ENCODE measurements around the gene ARHGAP42.
"Not testable (repeated sequence)": the region's sequence is repeated elsewhere in the genome, so short reads cannot be mapped to it uniquely, and the experiment has no call there.

Gene ARHGAP42

GRCh38 chr11:100965346-100965745, 278.3 kb downstream of the ARHGAP42 start:
- no peak for DNase-seq (ENCODE audit: low spot score)

GRCh38 chr11:100966366-100966765, 279.3 kb downstream of the ARHGAP42 start:
- DNase-seq (ENCODE audit: low spot score): no peak

DNA sequence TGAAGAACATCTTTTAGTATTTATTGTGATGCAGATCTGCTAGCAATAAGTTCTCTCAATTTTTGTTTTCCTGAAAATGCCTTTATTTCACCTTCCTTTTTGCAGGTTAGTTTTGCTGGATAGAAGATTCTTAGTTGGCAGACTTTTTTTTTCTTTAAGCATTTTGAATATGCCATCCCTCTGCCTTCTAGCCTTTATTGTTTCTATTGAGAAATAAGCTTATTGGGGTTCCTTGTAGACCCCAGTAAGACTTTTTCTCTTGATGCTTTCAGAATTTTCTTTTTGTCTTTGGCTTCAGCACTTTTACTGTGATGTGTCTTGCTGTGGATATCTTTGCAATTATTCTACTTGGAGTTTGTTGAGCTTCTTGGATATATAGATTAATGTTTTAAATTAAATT, 281.9 kb downstream of the ARHGAP42 start:
- DNase-seq (ENCODE audit: low spot score): no peak

- DNase-seq (ENCODE audit: low spot score): no peak
These were observed 283.4 kb downstream of the ARHGAP42 start for GRCh38 chr11:100970283-100971164.

- no peak for DNase-seq (ENCODE audit: low spot score)
These were observed 285.0 kb downstream of the ARHGAP42 start for GRCh38 chr11:100972046-100972445.

DNA sequence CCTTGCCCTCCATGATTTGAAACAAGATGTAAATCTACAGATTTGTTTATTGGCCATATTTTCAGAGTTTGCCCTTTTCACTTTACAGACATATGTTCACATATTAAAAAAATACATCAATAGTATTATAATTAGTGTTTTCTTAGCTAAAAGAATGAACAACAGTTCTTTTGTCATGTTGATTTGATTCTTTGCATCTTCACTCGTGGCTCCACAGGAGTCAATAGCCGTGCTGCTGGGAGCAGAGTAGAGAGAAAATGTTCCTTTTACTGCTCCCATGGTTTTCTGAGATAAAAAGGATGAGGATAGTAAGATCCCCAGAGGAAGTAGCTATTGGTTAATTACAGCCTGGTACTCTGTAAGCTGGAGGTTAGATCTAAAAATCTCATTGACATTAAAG, 291.4 kb downstream of the ARHGAP42 start:
- no peak for DNase-seq (ENCODE audit: low spot score)

DNA sequence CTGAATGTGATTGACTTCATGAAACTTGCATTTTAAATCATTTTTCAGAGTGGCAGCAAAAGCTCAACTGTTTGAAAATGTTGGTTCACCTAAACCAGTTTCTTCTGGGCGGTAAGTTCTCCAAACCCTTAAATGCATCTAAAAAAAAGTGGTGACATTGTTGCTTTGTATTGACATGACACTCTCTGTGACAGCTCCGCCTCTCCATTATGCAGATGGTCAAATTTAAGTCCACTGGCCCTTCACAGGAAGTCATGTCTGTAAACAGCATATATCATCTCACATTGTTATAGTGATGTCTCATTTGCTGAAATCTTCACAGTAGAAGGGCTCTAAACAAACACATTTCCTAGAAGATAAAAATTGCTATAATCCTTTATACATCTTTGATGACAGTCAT, 291.9 kb downstream of the ARHGAP42 start:
- no peak for DNase-seq (ENCODE audit: low spot score)

GRCh38 chr11:100980156-100980555, 293.1 kb downstream of the ARHGAP42 start:
- DNase-seq (ENCODE audit: low spot score): no peak

- DNase-seq (ENCODE audit: low spot score): no peak
These were observed 294.2 kb downstream of the ARHGAP42 start for GRCh38 chr11:100981196-100981824.

DNA sequence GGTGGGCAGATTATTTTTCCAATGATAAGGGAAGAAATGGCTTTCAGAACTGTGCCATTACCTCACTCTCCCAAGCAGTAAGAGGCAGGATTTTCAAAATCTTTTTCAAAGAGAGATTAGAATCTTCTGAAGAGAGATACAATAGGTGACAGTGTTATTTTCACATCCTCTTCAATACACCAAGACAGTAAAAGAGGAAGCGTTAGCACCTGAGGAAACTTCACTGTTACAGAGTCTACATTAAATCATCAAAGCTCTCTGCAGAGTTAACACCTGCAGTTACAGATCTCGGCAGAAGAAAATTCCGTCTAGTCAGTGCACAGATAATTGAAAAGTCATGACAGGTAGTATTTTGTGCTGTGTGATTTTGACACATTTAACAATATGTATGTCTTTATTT, 297.6 kb downstream of the ARHGAP42 start:
- no peak for DNase-seq (ENCODE audit: low spot score)

GRCh38 chr11:100990931-100991330, 303.8 kb downstream of the ARHGAP42 start:
- DNase-seq (ENCODE audit: low spot score): no peak

DNA sequence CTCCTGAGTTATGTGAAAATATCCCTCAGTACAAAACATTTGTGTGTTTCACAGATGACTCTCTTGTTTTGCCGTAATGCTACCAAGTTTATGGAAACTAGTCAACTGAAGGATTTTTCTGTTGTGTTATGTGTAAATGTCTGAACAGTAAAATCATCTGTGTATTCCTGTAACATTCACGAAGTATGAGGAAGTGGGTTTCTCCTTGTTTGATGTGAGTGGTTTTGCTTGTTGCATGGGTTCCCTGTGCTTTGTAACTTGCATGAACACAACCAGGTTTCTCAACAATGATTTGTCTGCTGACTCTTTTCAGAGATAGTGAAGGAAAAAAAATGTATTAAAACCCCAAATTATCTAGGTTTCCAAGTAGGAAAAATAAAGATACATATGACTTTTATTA, 304.5 kb downstream of the ARHGAP42 start:
- DNase-seq (ENCODE audit: low spot score): no peak

DNA sequence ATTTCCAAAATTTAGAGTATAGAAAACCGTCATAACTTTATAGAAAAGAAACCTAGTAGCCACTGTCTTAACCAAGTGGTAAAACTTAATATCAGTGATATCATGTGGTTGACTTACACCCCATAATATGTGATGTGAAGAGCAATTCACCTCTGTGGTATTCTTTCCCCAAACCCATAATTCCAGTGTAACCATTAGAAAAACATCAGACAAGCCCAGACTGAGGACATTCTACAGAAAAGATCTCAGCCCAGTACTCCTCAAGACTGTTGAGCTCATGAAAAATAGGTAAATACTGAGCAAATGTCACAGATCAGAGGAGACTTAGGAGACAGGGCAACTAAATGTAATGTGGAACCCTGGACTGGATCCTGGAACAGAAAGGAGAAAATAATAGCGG, 307.9 kb downstream of the ARHGAP42 start:
- no peak for DNase-seq (ENCODE audit: low spot score)

DNA sequence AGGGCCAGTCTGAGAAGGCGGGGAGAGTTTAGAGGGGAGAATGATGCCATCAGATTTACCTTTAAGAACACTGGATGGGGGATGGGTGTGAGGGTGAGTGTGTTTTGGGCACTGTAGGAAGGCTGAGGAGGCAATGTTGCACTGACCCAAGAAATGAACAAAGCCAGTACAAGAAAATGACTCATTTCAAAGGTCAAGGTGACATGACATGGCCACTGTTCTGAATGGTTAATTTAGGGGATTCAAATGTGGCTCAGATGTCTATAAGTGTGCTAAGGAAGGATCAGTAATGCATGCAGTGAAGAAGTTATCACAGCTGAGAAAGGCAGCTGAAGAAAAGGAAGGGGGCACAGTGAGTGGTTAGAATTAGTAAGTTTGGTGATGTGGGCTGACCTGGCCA, 312.7 kb downstream of the ARHGAP42 start:
- no peak for DNase-seq (ENCODE audit: low spot score)

GRCh38 chr11:101003468-101003867, 316.4 kb downstream of the ARHGAP42 start:
- DNase-seq (ENCODE audit: low spot score): no peak

GRCh38 chr11:101008961-101009689, 322.0 kb downstream of the ARHGAP42 start:
- no peak for DNase-seq (ENCODE audit: low spot score)

GRCh38 chr11:101009690-101010055, 322.6 kb downstream of the ARHGAP42 start:
- DNase-seq (ENCODE audit: low spot score): no peak

GRCh38 chr11:101010899-101011298, 323.8 kb downstream of the ARHGAP42 start:
- DNase-seq (ENCODE audit: low spot score): no peak

GRCh38 chr11:101011881-101012280, 324.8 kb downstream of the ARHGAP42 start:
- DNase-seq (ENCODE audit: low spot score): no peak

- DNase-seq (ENCODE audit: low spot score): not testable (repeated sequence)
These were observed 326.6 kb downstream of the ARHGAP42 start for GRCh38 chr11:101013702-101014101.

DNA sequence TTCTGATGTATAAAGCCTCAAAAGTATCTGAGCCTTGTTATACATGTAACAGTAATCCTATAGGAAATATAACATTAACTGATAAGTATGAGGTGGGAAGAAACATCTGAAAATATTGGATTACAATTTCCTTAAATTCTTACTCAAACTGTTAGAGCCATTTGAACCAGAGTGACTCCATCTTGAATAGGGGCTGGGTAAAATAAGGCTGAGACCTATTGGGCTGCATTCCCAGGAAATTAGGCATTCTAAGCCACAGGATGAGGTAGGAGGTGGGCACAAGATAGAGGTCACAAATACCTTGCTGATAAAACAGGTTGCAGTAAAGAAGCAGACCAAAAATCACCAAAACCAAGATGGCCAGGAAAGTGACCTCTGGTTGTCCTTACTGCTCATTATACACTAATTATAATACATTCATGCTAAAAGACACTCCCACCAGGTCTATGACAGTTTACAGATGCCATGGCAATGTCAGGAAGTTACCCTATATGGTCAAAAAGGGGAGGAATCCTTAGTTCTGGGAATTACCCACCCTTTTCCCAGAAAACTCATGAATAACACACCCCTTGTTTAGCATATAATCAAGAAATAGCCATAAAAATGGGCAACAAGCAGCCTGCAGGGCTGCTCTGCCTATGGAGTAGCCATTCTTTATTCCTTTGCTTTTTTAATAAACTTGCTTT, 327.7 kb downstream of the ARHGAP42 start:
- DNase-seq (ENCODE audit: low spot score): no peak

DNA sequence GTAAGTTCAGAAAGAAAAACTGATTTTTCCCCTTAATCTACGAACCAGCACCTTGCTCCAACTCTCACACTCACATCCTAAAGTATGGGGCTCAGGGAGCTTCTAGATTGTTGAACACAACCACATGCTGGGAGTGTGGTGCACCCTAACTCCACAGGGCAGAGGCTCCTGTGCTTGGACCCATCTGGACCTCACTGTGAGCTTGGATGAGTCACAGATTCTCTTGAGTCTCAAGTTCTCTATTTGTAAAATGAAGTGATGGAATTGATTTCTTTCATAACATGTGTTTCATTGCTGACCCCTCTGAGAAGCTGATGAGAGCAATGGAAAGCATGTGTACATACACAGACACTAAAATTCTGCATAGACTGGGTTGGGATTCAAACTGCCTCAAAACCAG, 332.8 kb downstream of the ARHGAP42 start:
- no peak for DNase-seq (ENCODE audit: low spot score)
